HepG2 (cell line): ENCODE results near the gene DLG4. TPM values are rescaled to one million over a fixed set of nuclear protein-coding genes. Genes with fewer than 3 reads are reported as not detected.

Experiments used
- ERF ChIP-seq: IDR thresholded peaks from 2 replicates; pipeline ENCODE4 v1.6.1; 2018; ENCODE audit warnings: missing biosample characterization, missing genetic modification reagents
- ETV5 ChIP-seq: IDR thresholded peaks from 2 replicates; pipeline ENCODE4 v1.6.1; 2018; ENCODE audit warnings: missing biosample characterization, missing genetic modification reagents, inconsistent platforms, borderline replicate concordance
- HNRNPL ChIP-seq: fragments of 200-400 bp; formaldehyde crosslinking; IDR thresholded peaks from 2 replicates; pipeline ENCODE4 v1.6.1; 2017; ENCODE audit warnings: mild to moderate bottlenecking, low read depth, low read length
- MLX ChIP-seq: IDR thresholded peaks from 2 replicates; pipeline ENCODE4 v1.6.1; 2016
- NCOA2 ChIP-seq: sonication (generic); formaldehyde crosslinking; IDR thresholded peaks from 2 replicates; pipeline ENCODE4 v1.8.0; 2022; ENCODE audit warnings: inconsistent platforms
- NFIC ChIP-seq: IDR thresholded peaks from 2 replicates; pipeline ENCODE4 v1.6.1; 2012; ENCODE audit warnings: mild to moderate bottlenecking, low read length, inconsistent platforms
- RFX3 ChIP-seq: IDR thresholded peaks from 2 replicates; pipeline ENCODE4 v1.6.1; 2016; ENCODE audit warnings: missing biosample characterization, missing genetic modification reagents
- SMARCC2 ChIP-seq: fragments of 450-650 bp; IDR thresholded peaks from 2 replicates; pipeline ENCODE4 v1.6.1; 2017; ENCODE audit warnings: antibody characterized with exemption, mild to moderate bottlenecking
- THAP11 ChIP-seq: IDR thresholded peaks from 2 replicates; pipeline ENCODE4 v1.6.1; 2016; ENCODE audit warnings: missing biosample characterization, missing genetic modification reagents
- THRA ChIP-seq: sonication (generic); formaldehyde crosslinking; IDR thresholded peaks from 2 replicates; pipeline ENCODE4 v1.4.0; 2020; ENCODE audit warnings: missing genetic modification reagents, borderline replicate concordance
- THYN1 ChIP-seq: sonication (generic); formaldehyde crosslinking; IDR thresholded peaks from 2 replicates; pipeline ENCODE4 v1.8.1; 2023; ENCODE audit warnings: low read depth, mild to moderate bottlenecking, moderate library complexity, missing genetic modification reagents, borderline replicate concordance
- TSC22D2 ChIP-seq: sonication (generic); formaldehyde crosslinking; IDR thresholded peaks from 2 replicates; pipeline ENCODE4 v1.5.1; 2020; ENCODE audit warnings: missing genetic modification reagents, mild to moderate bottlenecking, borderline replicate concordance
- YEATS4 ChIP-seq: sonication (generic); formaldehyde crosslinking; IDR thresholded peaks from 2 replicates; pipeline ENCODE4 v1.4.0; 2020; ENCODE audit warnings: missing genetic modification reagents, borderline replicate concordance
- ZFP41 ChIP-seq: sonication (generic); formaldehyde crosslinking; IDR thresholded peaks from 2 replicates; pipeline ENCODE4 v1.4.0; 2020; ENCODE audit warnings: mild to moderate bottlenecking, missing genetic modification reagents, borderline replicate concordance
- ZFX ChIP-seq: sonication (generic); formaldehyde crosslinking; IDR thresholded peaks from 2 replicates; pipeline ENCODE4 v1.4.0; 2020; ENCODE audit warnings: mild to moderate bottlenecking, low read depth, missing genetic modification reagents, moderate library complexity
- ZNF263 ChIP-seq: sonication (generic); formaldehyde crosslinking; IDR thresholded peaks from 2 replicates; pipeline ENCODE4 v1.4.0; 2020; ENCODE audit warnings: missing genetic modification reagents
- ZNF563 ChIP-seq: sonication (generic); formaldehyde crosslinking; IDR thresholded peaks from 2 replicates; pipeline ENCODE4 v1.8.0; 2022; ENCODE audit warnings: mild to moderate bottlenecking, moderate library complexity, missing genetic modification reagents
- ZNF788 ChIP-seq: sonication (generic); formaldehyde crosslinking; IDR thresholded peaks from 2 replicates; pipeline ENCODE4 v1.5.0; 2020; ENCODE audit warnings: mild to moderate bottlenecking, missing genetic modification reagents, borderline replicate concordance
- polyA plus RNA-seq, 8 experiments: library from polyadenylated mRNA; depleted of rRNA in 3 of 8; stranded (reverse) in 7 of 8; unstranded in 1 of 8; fragments of >200 nt; fragmentation: Illumina TruSeq in 4 of 8; extraction: Trizol in 4 of 8; gene quantifications; 2 replicates each; pipeline versions ENCODE4 v1.2.1 to v1.2.3, GENCODE V29; 2011 to 2016; ENCODE audit warnings: low read depth in 4 of 8, missing spikeins in 1 of 8, mixed read lengths in 1 of 8; ENCODE audit not compliant: insufficient read depth in 1 of 8
- total RNA-seq, 5 experiments: library from RNA; depleted of rRNA; stranded (reverse); fragments of >200 nt; fragmentation: Illumina TruSeq; extraction: Trizol; gene quantifications; 2 replicates each; pipeline ENCODE4 v1.2.3, GENCODE V29; 2016; ENCODE audit warnings: low read depth in 1 of 5
- TF ChIP-seq, protein P1 (sequence below): sonication (generic); IDR thresholded peaks from 2 replicates; pipeline ENCODE4 v1.6.1; 2016; ENCODE audit warnings: low read depth, borderline replicate concordance
- TF ChIP-seq, protein P2 (sequence below): IDR thresholded peaks from 2 replicates; pipeline ENCODE4 v1.6.1; 2012; ENCODE audit warnings: inconsistent platforms
- TF ChIP-seq, protein P3 (sequence below): sonication (generic); formaldehyde crosslinking; IDR thresholded peaks from 2 replicates; pipeline ENCODE4 v1.8.1; 2023; ENCODE audit warnings: mild to moderate bottlenecking, missing genetic modification reagents
- TF ChIP-seq, protein P4 (sequence below): IDR thresholded peaks from 2 replicates; pipeline ENCODE4 v1.6.1; 2016; ENCODE audit warnings: low read depth, borderline replicate concordance
- TF ChIP-seq, protein P5 (sequence below): sonication (generic); formaldehyde crosslinking; IDR thresholded peaks from 2 replicates; pipeline ENCODE4 v1.5.0; 2020; ENCODE audit warnings: mild to moderate bottlenecking, missing genetic modification reagents

The DLG4 gene
- total and polyA plus RNA-seq, 2 of the 13 experiments (the other 11 are each of a cell fraction or from before 2014, with no cell fraction given): 0.71 to 4.3 TPM

DNA sequence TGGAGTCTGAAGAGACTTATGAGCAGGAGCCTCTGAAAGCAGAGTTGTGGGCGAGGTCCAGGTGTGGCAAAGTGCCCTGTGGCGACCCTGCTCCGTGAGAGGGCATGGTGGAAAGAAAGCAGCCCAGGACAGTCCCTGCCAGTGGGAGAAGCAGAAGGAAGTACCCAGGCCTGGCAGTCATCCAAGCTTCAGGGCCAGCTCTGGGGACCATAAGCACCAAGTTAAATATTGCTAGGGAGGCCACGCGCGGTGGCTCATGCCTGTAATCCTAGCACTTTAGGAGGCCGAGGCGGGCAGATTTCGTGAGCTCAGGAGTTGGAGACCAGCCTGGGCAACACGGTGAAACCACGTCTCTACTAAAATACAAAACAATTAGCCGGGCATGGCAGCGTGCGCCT is 35.5 kb downstream of the DLG4 start (continued):
- TF ChIP-seq, protein P1, sequence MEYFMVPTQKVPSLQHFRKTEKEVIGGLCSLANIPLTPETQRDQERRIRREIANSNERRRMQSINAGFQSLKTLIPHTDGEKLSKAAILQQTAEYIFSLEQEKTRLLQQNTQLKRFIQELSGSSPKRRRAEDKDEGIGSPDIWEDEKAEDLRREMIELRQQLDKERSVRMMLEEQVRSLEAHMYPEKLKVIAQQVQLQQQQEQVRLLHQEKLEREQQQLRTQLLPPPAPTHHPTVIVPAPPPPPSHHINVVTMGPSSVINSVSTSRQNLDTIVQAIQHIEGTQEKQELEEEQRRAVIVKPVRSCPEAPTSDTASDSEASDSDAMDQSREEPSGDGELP: no peak
- TF ChIP-seq RFX3 (CRISPR knock-in tag) (no peak), ZFX (CRISPR knock-in tag) (peak; percentile 81), ETV5 (CRISPR knock-in tag) (peak; percentile 22; the same call in 1 of the 2 replicates), ERF (peak; percentile 72), SMARCC2 (no peak), MLX (CRISPR knock-in tag) (0 out of 2 replicates have a peak, but pooled peaks have one; percentile 41), THAP11 (CRISPR knock-in tag) (peak; percentile 72), HNRNPL (peak; percentile 92), NCOA2 (CRISPR knock-in tag) (peak; percentile 43), THRA (CRISPR knock-in tag) (peak; percentile 25; the same call in 1 of the 2 replicates), TSC22D2 (CRISPR knock-in tag) (no peak), ZFP41 (CRISPR knock-in tag) (no peak), YEATS4 (CRISPR knock-in tag) (peak; percentile 24; the same call in 1 of the 2 replicates), THYN1 (CRISPR knock-in tag) (no peak), ZNF788 (CRISPR knock-in tag) (peak; percentile 51; the same call in 1 of the 2 replicates), ZNF563 (peak; percentile 62), NFIC (0 out of 2 replicates have a peak, but pooled peaks have one; percentile 55), ZNF263 (CRISPR knock-in tag) (no peak)
- TF ChIP-seq, protein P2, sequence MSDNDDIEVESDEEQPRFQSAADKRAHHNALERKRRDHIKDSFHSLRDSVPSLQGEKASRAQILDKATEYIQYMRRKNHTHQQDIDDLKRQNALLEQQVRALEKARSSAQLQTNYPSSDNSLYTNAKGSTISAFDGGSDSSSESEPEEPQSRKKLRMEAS: peak; percentile 74
- TF ChIP-seq, protein P3, sequence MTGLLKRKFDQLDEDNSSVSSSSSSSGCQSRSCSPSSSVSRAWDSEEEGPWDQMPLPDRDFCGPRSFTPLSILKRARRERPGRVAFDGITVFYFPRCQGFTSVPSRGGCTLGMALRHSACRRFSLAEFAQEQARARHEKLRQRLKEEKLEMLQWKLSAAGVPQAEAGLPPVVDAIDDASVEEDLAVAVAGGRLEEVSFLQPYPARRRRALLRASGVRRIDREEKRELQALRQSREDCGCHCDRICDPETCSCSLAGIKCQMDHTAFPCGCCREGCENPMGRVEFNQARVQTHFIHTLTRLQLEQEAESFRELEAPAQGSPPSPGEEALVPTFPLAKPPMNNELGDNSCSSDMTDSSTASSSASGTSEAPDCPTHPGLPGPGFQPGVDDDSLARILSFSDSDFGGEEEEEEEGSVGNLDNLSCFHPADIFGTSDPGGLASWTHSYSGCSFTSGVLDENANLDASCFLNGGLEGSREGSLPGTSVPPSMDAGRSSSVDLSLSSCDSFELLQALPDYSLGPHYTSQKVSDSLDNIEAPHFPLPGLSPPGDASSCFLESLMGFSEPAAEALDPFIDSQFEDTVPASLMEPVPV (CRISPR knock-in tag): no peak
- TF ChIP-seq, protein P4, sequence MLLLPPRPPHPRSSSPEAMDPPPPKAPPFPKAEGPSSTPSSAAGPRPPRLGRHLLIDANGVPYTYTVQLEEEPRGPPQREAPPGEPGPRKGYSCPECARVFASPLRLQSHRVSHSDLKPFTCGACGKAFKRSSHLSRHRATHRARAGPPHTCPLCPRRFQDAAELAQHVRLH (CRISPR knock-in tag): no peak; the same call in 1 of the 2 replicates
- TF ChIP-seq, protein P5, sequence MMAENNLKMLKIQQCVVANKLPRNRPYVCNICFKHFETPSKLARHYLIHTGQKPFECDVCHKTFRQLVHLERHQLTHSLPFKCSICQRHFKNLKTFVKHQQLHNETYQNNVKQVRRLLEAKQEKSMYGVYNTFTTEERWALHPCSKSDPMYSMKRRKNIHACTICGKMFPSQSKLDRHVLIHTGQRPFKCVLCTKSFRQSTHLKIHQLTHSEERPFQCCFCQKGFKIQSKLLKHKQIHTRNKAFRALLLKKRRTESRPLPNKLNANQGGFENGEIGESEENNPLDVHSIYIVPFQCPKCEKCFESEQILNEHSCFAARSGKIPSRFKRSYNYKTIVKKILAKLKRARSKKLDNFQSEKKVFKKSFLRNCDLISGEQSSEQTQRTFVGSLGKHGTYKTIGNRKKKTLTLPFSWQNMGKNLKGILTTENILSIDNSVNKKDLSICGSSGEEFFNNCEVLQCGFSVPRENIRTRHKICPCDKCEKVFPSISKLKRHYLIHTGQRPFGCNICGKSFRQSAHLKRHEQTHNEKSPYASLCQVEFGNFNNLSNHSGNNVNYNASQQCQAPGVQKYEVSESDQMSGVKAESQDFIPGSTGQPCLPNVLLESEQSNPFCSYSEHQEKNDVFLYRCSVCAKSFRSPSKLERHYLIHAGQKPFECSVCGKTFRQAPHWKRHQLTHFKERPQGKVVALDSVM (CRISPR knock-in tag): peak; percentile 92
